HEK293 (cell line): Measurements from ENCODE around the gene CACNA2D3.

ENCODE experiments used
- CTCF ChIA-PET: fragments of 350-600 bp; formaldehyde crosslinking; extraction: SDS; loops from one replicate; lab custom pipeline; 2021; ENCODE audit warnings: antibody characterized with exemption; lab: Yijun Ruan, JAX
- POLR2A ChIA-PET: fragments of 300-600 bp; formaldehyde crosslinking; extraction: SDS; loops from one replicate; lab custom pipeline; 2020; ENCODE audit warnings: antibody characterized with exemption, inconsistent platforms; lab: Yijun Ruan, JAX
- H3K27ac ChIP-seq: fragments of 200-500 bp; sonication (Bioruptor generic); 2 replicates; pipeline ENCODE4 v1.5.1; 2014; ENCODE audit warnings: low read depth, low read length, control low read depth, inconsistent platforms; ENCODE audit errors: extremely low read depth
- H3K36me3 ChIP-seq, 2 experiments: fragments of 200-500 bp in 1 of 2; sonication (Bioruptor generic) in 1 of 2; 1 replicate in 1 of 2; 2 replicates in 1 of 2; pipeline ENCODE4 v1.5.1; 2014 to 2017; ENCODE audit warnings: inconsistent platforms in 2 of 2, low read length in 2 of 2; ENCODE audit not compliant: control insufficient read depth in 2 of 2, insufficient read depth in 1 of 2
- H3K4me1 ChIP-seq: fragments of 200-500 bp; sonication (Bioruptor generic); 2 replicates; pipeline ENCODE4 v1.5.1; 2014; ENCODE audit warnings: mild to moderate bottlenecking, low read length, inconsistent platforms; ENCODE audit not compliant: control insufficient read depth, insufficient read depth
- H3K4me3 ChIP-seq: 2 replicates; pipeline ENCODE4 v1.5.1; 2011; ENCODE audit warnings: low read depth, mild to moderate bottlenecking, control low read depth, low read length, moderate library complexity
- H3K9me3 ChIP-seq: fragments of 200-500 bp; sonication (Bioruptor generic); 2 replicates; pipeline ENCODE4 v1.5.1; 2014; ENCODE audit warnings: low read depth, low read length, inconsistent platforms; ENCODE audit not compliant: control insufficient read depth, insufficient read depth
- EGR2 ChIP-seq: fragments of 450-650 bp; formaldehyde crosslinking; IDR thresholded peaks from 2 replicates; pipeline ENCODE4 v1.5.1; 2016; ENCODE audit warnings: low read depth, missing biosample characterization, missing genetic modification characterization
- GFI1B ChIP-seq: fragments of 450-650 bp; formaldehyde crosslinking; IDR thresholded peaks from 2 replicates; pipeline ENCODE4 v1.5.1; 2016; ENCODE audit warnings: missing biosample characterization, missing genetic modification characterization
- GLI4 ChIP-seq: fragments of 450-650 bp; formaldehyde crosslinking; IDR thresholded peaks from 2 replicates; pipeline ENCODE4 v1.5.1; 2016; ENCODE audit warnings: missing biosample characterization, missing genetic modification characterization
- INSM2 ChIP-seq: fragments of 450-650 bp; formaldehyde crosslinking; IDR thresholded peaks from 2 replicates; pipeline ENCODE4 v1.5.1; 2016; ENCODE audit warnings: missing biosample characterization, missing genetic modification characterization
- KLF8 ChIP-seq: fragments of 450-650 bp; formaldehyde crosslinking; IDR thresholded peaks from 2 replicates; pipeline ENCODE4 v1.5.1; 2016; ENCODE audit warnings: missing biosample characterization, missing genetic modification characterization
- OSR2 ChIP-seq: fragments of 450-650 bp; formaldehyde crosslinking; IDR thresholded peaks from 2 replicates; pipeline ENCODE4 v1.5.1; 2016; ENCODE audit warnings: missing biosample characterization, missing genetic modification characterization
- REPIN1 ChIP-seq: fragments of 450-650 bp; formaldehyde crosslinking; IDR thresholded peaks from 2 replicates; pipeline ENCODE4 v1.5.1; 2017; ENCODE audit warnings: missing biosample characterization, missing genetic modification characterization, low read depth
- TCF7L2 ChIP-seq: IDR thresholded peaks from 2 replicates; pipeline ENCODE4 v1.6.1; 2011; ENCODE audit warnings: low read depth, mild to moderate bottlenecking, inconsistent platforms, low read length, moderate library complexity, borderline replicate concordance
- WT1 ChIP-seq: fragments of 450-650 bp; formaldehyde crosslinking; IDR thresholded peaks from 2 replicates; pipeline ENCODE4 v1.5.1; 2016; ENCODE audit warnings: missing biosample characterization, missing genetic modification characterization
- ZBTB21 ChIP-seq: fragments of 450-650 bp; formaldehyde crosslinking; IDR thresholded peaks from 2 replicates; pipeline ENCODE4 v1.5.1; 2017; ENCODE audit warnings: missing biosample characterization, missing genetic modification characterization
- ZBTB8A ChIP-seq: fragments of 450-650 bp; formaldehyde crosslinking; IDR thresholded peaks from 2 replicates; pipeline ENCODE4 v1.5.1; 2016; ENCODE audit warnings: missing biosample characterization, missing genetic modification characterization
- ZFHX2 ChIP-seq: fragments of 450-650 bp; formaldehyde crosslinking; conservative IDR thresholded peaks from 2 replicates; pipeline ENCODE4 v1.5.1; 2016; ENCODE audit warnings: missing biosample characterization, missing genetic modification characterization
- ZNF112 ChIP-seq: fragments of 450-650 bp; formaldehyde crosslinking; IDR thresholded peaks from 2 replicates; pipeline ENCODE4 v1.5.0; 2017; ENCODE audit warnings: missing biosample characterization, missing genetic modification characterization
- ZNF138 ChIP-seq: fragments of 450-650 bp; formaldehyde crosslinking; IDR thresholded peaks from 2 replicates; pipeline ENCODE4 v1.5.1; 2016; ENCODE audit warnings: missing biosample characterization, missing genetic modification characterization, borderline replicate concordance
- ZNF37A ChIP-seq: fragments of 450-650 bp; IDR thresholded peaks from 2 replicates; pipeline ENCODE4 v1.5.1; 2018; ENCODE audit warnings: missing biosample characterization, missing genetic modification characterization
- ZNF610 ChIP-seq: fragments of 450-650 bp; formaldehyde crosslinking; IDR thresholded peaks from 2 replicates; pipeline ENCODE4 v1.5.1; 2016; ENCODE audit warnings: missing biosample characterization, missing genetic modification characterization, borderline replicate concordance
- ZNF658 ChIP-seq: fragments of 450-650 bp; formaldehyde crosslinking; IDR thresholded peaks from 2 replicates; pipeline ENCODE4; 2016; ENCODE audit warnings: missing biosample characterization, missing genetic modification characterization
- ZNF76 ChIP-seq: fragments of 450-650 bp; formaldehyde crosslinking; IDR thresholded peaks from 2 replicates; pipeline ENCODE4; 2016; ENCODE audit warnings: low read depth, missing biosample characterization, missing genetic modification characterization, borderline replicate concordance
- ZNF791 ChIP-seq: fragments of 450-650 bp; formaldehyde crosslinking; IDR thresholded peaks from 2 replicates; pipeline ENCODE4 v1.5.1; 2016; ENCODE audit warnings: missing biosample characterization, missing genetic modification characterization
- ZNF843 ChIP-seq: fragments of 450-650 bp; formaldehyde crosslinking; IDR thresholded peaks from 2 replicates; pipeline ENCODE4 v1.5.1; 2016; ENCODE audit warnings: missing biosample characterization, missing genetic modification characterization
- ZSCAN16 ChIP-seq: fragments of 450-650 bp; formaldehyde crosslinking; IDR thresholded peaks from 2 replicates; pipeline ENCODE4 v1.5.1; 2016; ENCODE audit warnings: missing biosample characterization, missing genetic modification characterization
- TF ChIP-seq, protein P1 (sequence below): fragments of 450-650 bp; formaldehyde crosslinking; IDR thresholded peaks from 2 replicates; pipeline ENCODE4 v1.5.1; 2017; ENCODE audit warnings: missing biosample characterization, missing genetic modification characterization
- TF ChIP-seq, protein P2 (sequence below): fragments of 450-650 bp; formaldehyde crosslinking; IDR thresholded peaks from 2 replicates; pipeline ENCODE4 v1.5.1; 2016; ENCODE audit warnings: missing biosample characterization, missing genetic modification characterization
- TF ChIP-seq, protein P3 (sequence below): fragments of 450-650 bp; IDR thresholded peaks from 2 replicates; pipeline ENCODE4 v1.5.1; 2018; ENCODE audit warnings: missing biosample characterization, mild to moderate bottlenecking, missing genetic modification characterization
- TF ChIP-seq, protein P4 (sequence below): fragments of 450-650 bp; formaldehyde crosslinking; IDR thresholded peaks from 2 replicates; pipeline ENCODE4 v1.5.1; 2016; ENCODE audit warnings: missing biosample characterization, missing genetic modification characterization

Gene CACNA2D3

DNA sequence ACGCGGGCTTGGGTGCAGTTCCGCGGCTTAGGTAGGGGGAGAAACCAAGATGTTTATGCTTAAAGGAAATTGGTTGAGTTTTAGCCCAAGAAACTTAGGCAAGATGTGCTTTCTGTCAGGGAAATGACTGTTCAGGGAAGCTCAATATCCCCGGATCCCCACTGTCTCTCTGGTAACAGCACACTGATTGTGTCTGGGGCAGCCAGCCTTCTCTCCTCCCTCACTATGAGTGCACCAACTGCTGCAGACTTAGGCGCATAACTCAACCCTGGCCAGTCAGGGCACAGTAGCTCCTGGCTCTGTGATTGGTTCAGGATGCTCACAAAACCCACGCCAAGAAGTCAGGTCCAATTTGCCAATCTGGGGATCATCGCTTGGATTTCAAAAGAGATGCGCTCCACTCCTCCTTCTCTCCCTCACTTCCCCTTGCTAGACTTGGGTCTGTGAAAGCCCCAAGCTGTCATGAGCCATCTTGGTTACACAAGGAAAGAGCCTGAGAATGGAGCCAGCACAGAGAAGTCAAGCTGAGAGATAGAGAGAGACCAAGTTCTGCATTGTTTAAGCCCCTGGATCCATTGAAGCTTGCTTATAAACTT lies 42.5 kb upstream of the CACNA2D3 start (continued):
- TF ChIP-seq, protein P1, sequence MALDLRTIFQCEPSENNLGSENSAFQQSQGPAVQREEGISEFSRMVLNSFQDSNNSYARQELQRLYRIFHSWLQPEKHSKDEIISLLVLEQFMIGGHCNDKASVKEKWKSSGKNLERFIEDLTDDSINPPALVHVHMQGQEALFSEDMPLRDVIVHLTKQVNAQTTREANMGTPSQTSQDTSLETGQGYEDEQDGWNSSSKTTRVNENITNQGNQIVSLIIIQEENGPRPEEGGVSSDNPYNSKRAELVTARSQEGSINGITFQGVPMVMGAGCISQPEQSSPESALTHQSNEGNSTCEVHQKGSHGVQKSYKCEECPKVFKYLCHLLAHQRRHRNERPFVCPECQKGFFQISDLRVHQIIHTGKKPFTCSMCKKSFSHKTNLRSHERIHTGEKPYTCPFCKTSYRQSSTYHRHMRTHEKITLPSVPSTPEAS = no peak
- TF ChIP-seq REPIN1 (no peak), ZNF658 (tag by site-specific recombination) (no peak), ZNF112 (tag by site-specific recombination) (no peak), ZNF37A (tag by site-specific recombination) (no peak), GFI1B (no peak), WT1 (tag by site-specific recombination) (no peak), ZBTB8A (tag by site-specific recombination) (no peak)

GRCh38 chr3:54083921-54084320 lies 38.4 kb upstream of the CACNA2D3 start:
- H3K9me3 ChIP-seq = no peaks in the 10 kb centered on the region
- TF ChIP-seq ZNF791 (tag by site-specific recombination) (no peak), OSR2 (tag by site-specific recombination) (no peak), ZNF76 (tag by site-specific recombination) (no peak), INSM2 (tag by site-specific recombination) (no peak), REPIN1 (no peak), ZNF610 (tag by site-specific recombination) (no peak), ZNF843 (tag by site-specific recombination) (no peak), ZNF138 (no peak), EGR2 (tag by site-specific recombination) (no peak), ZFHX2 (tag by site-specific recombination) (no peak), ZBTB21 (tag by site-specific recombination) (no peak), KLF8 (tag by site-specific recombination) (no peak), ZNF658 (tag by site-specific recombination) (no peak), ZSCAN16 (tag by site-specific recombination) (no peak), TCF7L2 (no peak), GLI4 (tag by site-specific recombination) (no peak)
- TF ChIP-seq, protein P2, sequence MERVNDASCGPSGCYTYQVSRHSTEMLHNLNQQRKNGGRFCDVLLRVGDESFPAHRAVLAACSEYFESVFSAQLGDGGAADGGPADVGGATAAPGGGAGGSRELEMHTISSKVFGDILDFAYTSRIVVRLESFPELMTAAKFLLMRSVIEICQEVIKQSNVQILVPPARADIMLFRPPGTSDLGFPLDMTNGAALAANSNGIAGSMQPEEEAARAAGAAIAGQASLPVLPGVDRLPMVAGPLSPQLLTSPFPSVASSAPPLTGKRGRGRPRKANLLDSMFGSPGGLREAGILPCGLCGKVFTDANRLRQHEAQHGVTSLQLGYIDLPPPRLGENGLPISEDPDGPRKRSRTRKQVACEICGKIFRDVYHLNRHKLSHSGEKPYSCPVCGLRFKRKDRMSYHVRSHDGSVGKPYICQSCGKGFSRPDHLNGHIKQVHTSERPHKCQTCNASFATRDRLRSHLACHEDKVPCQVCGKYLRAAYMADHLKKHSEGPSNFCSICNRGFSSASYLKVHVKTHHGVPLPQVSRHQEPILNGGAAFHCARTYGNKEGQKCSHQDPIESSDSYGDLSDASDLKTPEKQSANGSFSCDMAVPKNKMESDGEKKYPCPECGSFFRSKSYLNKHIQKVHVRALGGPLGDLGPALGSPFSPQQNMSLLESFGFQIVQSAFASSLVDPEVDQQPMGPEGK (tag by site-specific recombination) = no peak
- TF ChIP-seq, protein P3, sequence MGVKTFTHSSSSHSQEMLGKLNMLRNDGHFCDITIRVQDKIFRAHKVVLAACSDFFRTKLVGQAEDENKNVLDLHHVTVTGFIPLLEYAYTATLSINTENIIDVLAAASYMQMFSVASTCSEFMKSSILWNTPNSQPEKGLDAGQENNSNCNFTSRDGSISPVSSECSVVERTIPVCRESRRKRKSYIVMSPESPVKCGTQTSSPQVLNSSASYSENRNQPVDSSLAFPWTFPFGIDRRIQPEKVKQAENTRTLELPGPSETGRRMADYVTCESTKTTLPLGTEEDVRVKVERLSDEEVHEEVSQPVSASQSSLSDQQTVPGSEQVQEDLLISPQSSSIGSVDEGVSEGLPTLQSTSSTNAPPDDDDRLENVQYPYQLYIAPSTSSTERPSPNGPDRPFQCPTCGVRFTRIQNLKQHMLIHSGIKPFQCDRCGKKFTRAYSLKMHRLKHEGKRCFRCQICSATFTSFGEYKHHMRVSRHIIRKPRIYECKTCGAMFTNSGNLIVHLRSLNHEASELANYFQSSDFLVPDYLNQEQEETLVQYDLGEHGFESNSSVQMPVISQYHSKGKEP (tag by site-specific recombination) = no peak
- TF ChIP-seq, protein P4, sequence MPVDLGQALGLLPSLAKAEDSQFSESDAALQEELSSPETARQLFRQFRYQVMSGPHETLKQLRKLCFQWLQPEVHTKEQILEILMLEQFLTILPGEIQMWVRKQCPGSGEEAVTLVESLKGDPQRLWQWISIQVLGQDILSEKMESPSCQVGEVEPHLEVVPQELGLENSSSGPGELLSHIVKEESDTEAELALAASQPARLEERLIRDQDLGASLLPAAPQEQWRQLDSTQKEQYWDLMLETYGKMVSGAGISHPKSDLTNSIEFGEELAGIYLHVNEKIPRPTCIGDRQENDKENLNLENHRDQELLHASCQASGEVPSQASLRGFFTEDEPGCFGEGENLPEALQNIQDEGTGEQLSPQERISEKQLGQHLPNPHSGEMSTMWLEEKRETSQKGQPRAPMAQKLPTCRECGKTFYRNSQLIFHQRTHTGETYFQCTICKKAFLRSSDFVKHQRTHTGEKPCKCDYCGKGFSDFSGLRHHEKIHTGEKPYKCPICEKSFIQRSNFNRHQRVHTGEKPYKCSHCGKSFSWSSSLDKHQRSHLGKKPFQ (tag by site-specific recombination) = no peak
- no peak overlapping the region for H3K27ac ChIP-seq
- no peak overlapping the region for H3K4me3 ChIP-seq
- H3K36me3 ChIP-seq = peaks cover 0 to 2% of the 10 kb centered on the region in 2 experiments; a peak in 1 of 3 replicates
- no peaks in the 10 kb centered on the region for H3K4me1 ChIP-seq
- ChIA-PET POLR2A (no interaction called here), CTCF (no interaction called here)
